ENCODE results near the gene PDZD2.

The PDZD2 gene

DNA sequence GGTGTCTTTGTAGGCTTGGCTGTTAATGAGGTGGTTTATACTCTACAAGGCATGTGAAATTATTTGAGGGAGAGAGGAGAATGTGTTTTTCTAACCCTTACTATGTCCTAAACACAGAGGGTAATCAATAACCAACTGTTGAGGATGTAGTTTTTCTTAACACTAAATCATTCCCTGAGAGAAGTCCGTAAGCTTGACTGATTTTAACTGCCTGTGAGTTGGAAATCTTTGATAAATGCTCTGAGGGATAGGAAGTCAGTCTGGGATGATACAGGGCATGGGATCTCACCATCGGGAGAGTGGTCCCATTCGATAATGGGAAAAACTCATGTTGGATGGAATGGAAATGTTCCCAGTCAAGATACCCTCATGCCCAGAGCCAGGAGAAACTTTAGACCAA, 249.6 kb downstream of the PDZD2 start:
- TF ChIP-seq, protein P1, sequence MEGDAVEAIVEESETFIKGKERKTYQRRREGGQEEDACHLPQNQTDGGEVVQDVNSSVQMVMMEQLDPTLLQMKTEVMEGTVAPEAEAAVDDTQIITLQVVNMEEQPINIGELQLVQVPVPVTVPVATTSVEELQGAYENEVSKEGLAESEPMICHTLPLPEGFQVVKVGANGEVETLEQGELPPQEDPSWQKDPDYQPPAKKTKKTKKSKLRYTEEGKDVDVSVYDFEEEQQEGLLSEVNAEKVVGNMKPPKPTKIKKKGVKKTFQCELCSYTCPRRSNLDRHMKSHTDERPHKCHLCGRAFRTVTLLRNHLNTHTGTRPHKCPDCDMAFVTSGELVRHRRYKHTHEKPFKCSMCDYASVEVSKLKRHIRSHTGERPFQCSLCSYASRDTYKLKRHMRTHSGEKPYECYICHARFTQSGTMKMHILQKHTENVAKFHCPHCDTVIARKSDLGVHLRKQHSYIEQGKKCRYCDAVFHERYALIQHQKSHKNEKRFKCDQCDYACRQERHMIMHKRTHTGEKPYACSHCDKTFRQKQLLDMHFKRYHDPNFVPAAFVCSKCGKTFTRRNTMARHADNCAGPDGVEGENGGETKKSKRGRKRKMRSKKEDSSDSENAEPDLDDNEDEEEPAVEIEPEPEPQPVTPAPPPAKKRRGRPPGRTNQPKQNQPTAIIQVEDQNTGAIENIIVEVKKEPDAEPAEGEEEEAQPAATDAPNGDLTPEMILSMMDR (IDR thresholded peaks at IDR 0.05; ENCODE audit: control insufficient read depth, insufficient read depth, low read depth, low read length, missing control alignments), result no peak
- DNase-seq (ENCODE audit: low read depth), result no peak
- H3K4me3 ChIP-seq (ENCODE audit: control insufficient read depth, low read depth, low read length), result no peak overlapping the region

DNA sequence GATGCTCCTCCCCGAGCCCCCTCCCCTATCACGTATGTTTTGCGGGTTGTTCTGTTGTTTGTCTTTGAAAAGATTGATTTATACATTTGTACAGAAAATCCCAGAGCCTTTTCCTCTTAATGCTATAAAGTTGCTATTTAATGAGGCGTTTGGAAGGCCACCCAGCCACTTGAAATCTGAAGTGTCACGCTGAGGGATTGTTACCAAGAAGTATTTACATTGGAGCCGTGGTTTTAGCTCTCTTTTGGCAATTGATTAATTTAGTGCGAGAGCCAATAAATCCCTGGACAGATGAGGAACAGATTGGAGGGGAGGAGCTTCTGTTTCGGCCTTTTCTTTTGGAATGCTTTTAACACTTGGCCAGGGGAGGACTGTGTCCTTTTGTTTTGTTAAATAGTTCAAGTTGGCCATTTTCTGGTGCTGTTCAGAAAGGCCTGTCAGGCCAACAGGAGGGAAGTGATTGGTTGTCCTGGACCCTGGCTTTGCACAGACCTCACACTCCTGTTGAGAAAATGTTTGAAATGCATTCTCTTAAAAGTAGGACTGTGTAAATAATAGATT, 250.2 kb downstream of the PDZD2 start:
- TF ChIP-seq, protein P1 (IDR thresholded peaks at IDR 0.05; ENCODE audit: control insufficient read depth, insufficient read depth, low read depth, low read length, missing control alignments), result no peak
- no peak overlapping the region for H3K4me3 ChIP-seq (ENCODE audit: control insufficient read depth, low read depth, low read length)
- no peak for DNase-seq (ENCODE audit: low read depth)

DNA sequence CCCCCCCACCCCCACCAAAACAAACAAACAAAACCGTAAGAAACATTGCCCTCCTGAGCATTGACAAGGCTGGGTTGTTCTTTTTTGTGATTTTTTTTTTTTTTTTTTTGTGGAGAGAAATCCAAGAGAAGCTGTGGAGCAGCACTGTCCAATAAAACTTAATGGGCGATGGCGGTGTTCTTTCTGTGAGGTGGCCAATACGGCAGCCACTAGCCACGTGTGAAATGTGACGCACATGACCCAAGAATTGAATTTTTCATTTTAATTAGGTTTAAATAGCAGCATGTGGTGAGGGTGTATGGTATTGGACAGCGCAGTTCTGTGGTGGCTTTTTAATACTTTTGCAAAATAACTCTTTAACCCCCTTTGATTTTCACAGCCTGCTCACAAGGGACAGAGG, 251.1 kb downstream of the PDZD2 start:
- DNase-seq (ENCODE audit: low read depth), result no peak
- TF ChIP-seq, protein P1 (IDR thresholded peaks at IDR 0.05; ENCODE audit: control insufficient read depth, insufficient read depth, low read depth, low read length, missing control alignments), result no peak
- no peak overlapping the region for H3K4me3 ChIP-seq (ENCODE audit: control insufficient read depth, low read depth, low read length)

DNA sequence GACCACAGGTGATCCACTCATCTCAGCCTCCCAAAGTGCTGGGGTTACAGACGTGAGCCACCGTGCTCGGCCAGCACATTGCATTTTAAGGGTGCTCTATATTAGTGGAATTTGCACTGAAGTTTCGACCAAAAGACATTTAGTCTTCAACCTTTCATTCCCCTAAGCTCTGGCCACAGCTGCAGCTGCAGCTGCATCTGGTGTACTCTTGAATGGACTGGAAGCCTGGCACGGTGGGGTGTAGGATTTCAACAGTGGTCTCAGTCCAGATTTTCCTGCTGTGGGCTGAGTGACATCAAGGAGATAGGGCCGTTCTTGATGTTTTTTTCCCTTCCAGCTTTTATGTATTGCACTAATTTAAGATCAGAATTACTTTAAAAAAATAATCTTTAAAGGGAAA, 255.2 kb downstream of the PDZD2 start:
- no peak for DNase-seq (ENCODE audit: low read depth)
- no peak overlapping the region for H3K4me3 ChIP-seq (ENCODE audit: control insufficient read depth, low read depth, low read length)
- TF ChIP-seq, protein P1 (IDR thresholded peaks at IDR 0.05; ENCODE audit: control insufficient read depth, insufficient read depth, low read depth, low read length, missing control alignments), result no peak

DNA sequence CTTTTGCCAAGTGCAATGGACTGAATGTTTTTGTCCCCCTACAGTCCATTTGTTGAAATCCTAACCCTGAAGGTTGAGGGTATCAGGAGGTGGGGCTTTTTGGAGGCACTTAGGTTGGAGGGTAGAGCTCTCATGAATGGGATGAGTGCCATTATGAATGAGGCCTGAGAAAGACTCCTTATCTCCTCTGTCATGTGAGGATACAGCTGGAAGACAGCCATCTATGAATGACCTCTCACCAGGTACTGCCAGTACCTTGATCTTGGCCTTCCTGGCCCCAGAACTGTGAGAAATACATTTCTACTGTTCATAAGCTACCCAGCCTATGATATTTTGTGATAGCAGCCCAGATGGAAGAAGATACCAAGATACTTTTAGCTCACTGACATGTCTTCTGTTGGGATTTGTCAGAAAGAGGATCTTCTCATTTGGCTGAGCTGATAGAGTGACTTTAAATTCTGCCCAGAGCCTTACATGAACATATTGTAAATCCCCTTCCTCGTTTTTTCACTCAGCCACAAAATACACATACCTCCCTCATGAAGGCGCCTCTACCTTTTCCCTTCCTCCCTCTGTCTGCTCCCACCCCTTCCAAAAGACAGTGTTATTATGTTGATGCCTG, 256.4 kb downstream of the PDZD2 start:
- TF ChIP-seq, protein P1 (IDR thresholded peaks at IDR 0.05; ENCODE audit: control insufficient read depth, insufficient read depth, low read depth, low read length, missing control alignments), result no peak
- H3K4me3 ChIP-seq (ENCODE audit: control insufficient read depth, low read depth, low read length), result no peak overlapping the region
- DNase-seq (ENCODE audit: low read depth), result no peak

DNA sequence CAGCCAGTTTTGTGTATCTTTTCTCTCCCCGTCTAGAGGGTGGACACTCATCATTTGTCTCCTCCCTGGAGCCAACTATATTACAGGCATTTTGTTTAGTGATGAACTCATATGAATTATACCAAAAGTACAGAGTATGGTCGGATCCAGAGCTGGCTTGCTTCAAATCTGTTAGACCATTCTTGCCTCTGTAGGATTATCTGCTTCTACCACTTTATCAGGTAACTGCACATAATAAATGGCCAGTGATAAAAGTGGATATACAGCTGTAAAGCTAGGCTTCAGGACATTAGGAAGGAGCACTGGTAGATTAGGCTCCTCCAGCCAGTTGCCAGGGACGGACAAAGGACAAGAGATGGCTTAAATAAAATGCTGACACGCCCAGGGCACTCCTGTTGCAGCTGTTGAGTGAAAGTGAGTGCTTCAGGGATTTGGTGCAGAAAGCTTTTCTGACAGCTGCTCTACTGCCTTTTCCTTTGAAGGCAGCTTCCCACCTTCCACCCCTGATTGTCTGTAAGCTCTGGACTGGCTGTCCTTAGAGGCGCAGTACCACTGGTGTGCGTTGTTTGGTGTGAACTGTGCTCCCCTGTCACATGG, 259.2 kb downstream of the PDZD2 start:
- no peak overlapping the region for H3K4me3 ChIP-seq (ENCODE audit: control insufficient read depth, low read depth, low read length)
- no peak for DNase-seq (ENCODE audit: low read depth)
- TF ChIP-seq, protein P1 (IDR thresholded peaks at IDR 0.05; ENCODE audit: control insufficient read depth, insufficient read depth, low read depth, low read length, missing control alignments), result no peak
